GM12873 (cell line): ENCODE data around the gene SORD.

ENCODE experiments used
- CTCF ChIP-seq: IDR thresholded peaks from 2 replicates; pipeline ENCODE4 v1.5.1; 2012; ENCODE audit warnings: low read depth, mild to moderate bottlenecking, moderate library complexity, low read length, control low read depth; ENCODE audit not compliant: insufficient read depth; ENCODE audit errors: missing control alignments

SORD gene

DNA sequence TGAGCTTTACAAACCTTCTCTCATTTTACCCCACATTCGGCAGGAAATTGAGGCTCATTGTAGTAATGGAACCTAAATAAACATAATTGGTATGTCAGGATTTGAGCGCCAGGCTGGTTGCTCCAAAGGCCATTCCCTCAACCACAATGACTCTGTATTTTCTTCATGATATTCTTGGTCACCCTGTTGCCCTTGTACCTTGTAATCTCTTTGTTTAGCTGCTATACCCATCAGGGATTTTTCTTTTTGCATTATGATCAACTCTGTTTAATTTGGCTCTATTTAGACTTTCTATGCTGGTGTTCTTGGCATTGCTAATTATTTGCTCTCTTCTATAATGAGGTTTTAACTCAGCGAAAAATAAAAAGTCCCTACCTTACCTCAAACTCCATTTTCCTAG lies 61.2 kb downstream of the SORD start:
- no peak for TF ChIP-seq CTCF

GRCh38 chr15:45087513-45087912 lies 64.5 kb downstream of the SORD start:
- peak; percentile 35 for TF ChIP-seq CTCF

- no peak for TF ChIP-seq CTCF
Observed at GRCh38 chr15:45088801-45089711, 66.1 kb downstream of the SORD start.

DNA sequence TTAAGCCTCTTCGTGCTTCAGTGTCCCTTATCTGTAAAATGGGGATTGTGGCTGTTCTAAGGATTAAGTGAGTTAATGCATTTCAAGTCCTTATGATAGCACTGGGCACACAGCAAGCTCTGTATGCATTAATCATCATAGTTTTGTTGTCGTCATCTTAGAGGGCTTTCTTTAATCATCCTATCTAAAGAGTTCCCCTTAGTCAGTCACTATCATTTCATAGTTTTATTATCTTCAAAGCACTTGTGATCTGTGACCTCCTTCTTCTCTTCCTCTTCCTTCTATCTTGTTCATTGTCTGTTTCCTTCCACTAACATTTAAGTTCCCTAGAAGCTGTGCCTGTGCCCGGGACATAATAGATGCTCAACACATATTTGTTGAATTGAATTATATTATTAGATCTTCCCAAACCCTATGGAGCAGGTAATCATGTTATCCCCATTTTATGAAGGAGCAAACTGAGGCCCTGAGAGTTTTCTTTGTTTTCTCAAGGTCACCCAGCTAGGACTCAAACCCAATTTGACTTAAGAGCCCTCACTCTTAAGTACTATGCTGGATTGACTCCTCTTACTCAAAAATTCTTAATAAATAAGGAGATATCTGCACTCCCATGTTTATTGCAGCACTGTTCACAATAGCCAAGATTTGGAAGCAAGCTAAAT lies 66.8 kb downstream of the SORD start:
- no peak for TF ChIP-seq CTCF

DNA sequence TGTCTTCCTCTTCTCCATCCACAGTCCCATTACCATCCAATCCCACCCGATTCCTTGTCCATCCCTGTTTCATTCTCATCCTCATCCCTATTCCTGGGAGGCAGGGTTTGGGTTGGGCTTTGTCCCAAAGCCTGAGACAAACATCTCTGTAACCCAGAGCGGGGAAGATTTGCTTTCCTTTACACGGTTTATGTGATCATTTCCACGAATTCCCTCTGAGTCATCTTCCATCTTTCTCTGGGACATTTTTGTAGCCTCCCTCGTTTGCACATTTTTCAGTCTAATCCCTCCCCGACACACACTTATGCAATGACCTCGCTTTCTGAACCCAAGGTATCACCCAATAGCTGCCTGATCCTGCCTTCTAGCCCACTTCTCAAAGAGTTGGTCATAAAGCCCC lies 68.2 kb downstream of the SORD start:
- no peak for TF ChIP-seq CTCF

- no peak for TF ChIP-seq CTCF
Observed at GRCh38 chr15:45091576-45091975, 68.6 kb downstream of the SORD start.

- no peak for TF ChIP-seq CTCF
Observed at GRCh38 chr15:45093013-45093412, 70.0 kb downstream of the SORD start.
